Esophagus muscularis mucosa (tissue), 4 donors: ENCODE measurements around the gene ENDOD1. TPM values are rescaled to one million over a fixed set of nuclear protein-coding genes. Genes with fewer than 3 reads are reported as not detected.

Experiments
- DNase-seq: peaks from one replicate; pipeline ENCODE4 v3.0.0-alpha.2; 2017; ENCODE audit errors: extremely low spot score
- H3K27ac ChIP-seq, 4 donors: fragments of 200-600 bp; sonication (generic); replicated peaks in 1 of 4; 1 replicate in 3 of 4; 2 replicates in 1 of 4; pipeline ENCODE4 v1.5.1; 2016 to 2019; ENCODE audit warnings: mild to moderate bottlenecking in 1 of 4
- H3K27me3 ChIP-seq, 4 donors: fragments of 200-600 bp; sonication (generic); one replicate each; pipeline versions ENCODE4 v1.5.1 to v1.6.0; 2016 to 2019
- H3K36me3 ChIP-seq, 4 donors: fragments of 200-600 bp; sonication (generic); one replicate each; pipeline ENCODE4 v1.5.1; 2016 to 2019
- H3K4me1 ChIP-seq, 4 donors: fragments of 200-600 bp; sonication (generic); one replicate each; pipeline ENCODE4 v1.5.1; 2016 to 2019
- H3K4me3 ChIP-seq, 4 donors: fragments of 200-600 bp; sonication (generic); 1 replicate in 2 of 4; 2 replicates in 2 of 4; pipeline ENCODE4 v1.5.1; 2016 to 2019; ENCODE audit warnings: mild to moderate bottlenecking in 4 of 4, moderate library complexity in 1 of 4
- H3K9me3 ChIP-seq, 4 donors: fragments of 200-600 bp; sonication (generic); 1 replicate in 3 of 4; 2 replicates in 1 of 4; pipeline ENCODE4 v1.5.1; 2016 to 2019
- EP300 ChIP-seq: sonication (generic); formaldehyde crosslinking; IDR thresholded peaks from one replicate; pipeline ENCODE4 v1.6.1; 2017; ENCODE audit warnings: antibody characterized with exemption
- POLR2A ChIP-seq: fragments of 450-650 bp; IDR thresholded peaks from one replicate; pipeline ENCODE4 v1.6.1; 2017; ENCODE audit warnings: antibody characterized with exemption, moderate library complexity, mild to moderate bottlenecking, low read depth
- POLR2AphosphoS5 ChIP-seq, 2 donors: sonication (generic); formaldehyde crosslinking; IDR thresholded peaks; one replicate each; pipeline ENCODE4 v1.6.1; 2017; ENCODE audit warnings: antibody characterized with exemption in 2 of 2
- WGBS: methylation state at CpG from one replicate; pipeline ENCODE4 v1.1.5; 2018; 5-methylcytosine and 5-hydroxymethylcytosine counted together
- intact Hi-C: fragments of 100-400 bp; cut with DNase I; formaldehyde crosslinking; loops from one replicate; pipeline ENCODE4 v1.15.1; 2023
- total RNA-seq, 4 donors: library from RNA; depleted of rRNA; stranded (reverse); fragments of >200 nt; gene quantifications; one replicate each; pipeline versions ENCODE4 v1.1.0 to v1.2.1, GENCODE V29; 2016
- TF ChIP-seq, protein P1 (sequence below), 3 experiments: fragments of 200-600 bp in 2 of 3; fragments of 450-650 bp in 1 of 3; sonication (generic) in 2 of 3; IDR thresholded peaks; one replicate each; pipeline ENCODE4 v1.5.1; 2017 to 2019; ENCODE audit warnings: antibody characterized with exemption in 3 of 3, mild to moderate bottlenecking in 2 of 3, moderate library complexity in 1 of 3

The ENDOD1 gene
- total RNA-seq, 4 donors from 2014 or later: 37.6 to 43.2 (median 41.0) TPM

DNA sequence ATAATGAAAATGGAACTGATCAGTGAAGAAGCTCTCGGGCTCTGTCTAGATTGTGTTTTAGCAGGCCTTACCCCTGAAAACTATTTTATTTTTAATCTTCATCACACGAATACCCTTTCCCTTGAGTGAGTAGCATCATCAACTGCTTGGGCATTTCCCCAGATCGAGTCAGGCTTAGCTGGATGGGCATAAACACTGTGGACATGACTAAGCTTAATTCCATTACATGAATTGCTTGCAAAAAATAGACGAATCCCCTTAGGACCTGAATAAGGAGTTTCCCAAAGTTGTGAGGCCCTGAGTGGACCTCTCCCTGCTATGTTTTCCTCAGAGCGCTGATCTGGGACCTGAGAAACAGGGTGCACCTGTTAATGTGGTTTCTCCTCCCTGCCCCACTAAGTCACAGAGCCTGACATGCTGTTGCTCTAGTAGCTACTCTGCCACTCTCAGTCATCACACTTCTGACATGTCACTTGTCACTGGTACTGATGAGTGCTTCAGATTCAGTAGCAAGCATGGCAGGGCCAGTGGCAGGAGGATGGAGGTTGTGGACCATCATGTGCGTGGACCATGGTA lies 53.5 kb downstream of the ENDOD1 start:
- Histone ChIP-seq H3K4me3 (no peak overlapping the region), H3K36me3 (no peaks in the 10 kb centered on the region), H3K9me3 (no peaks in the 10 kb centered on the region), H3K4me1 (peaks cover 11 to 14% (median 13%) of the 10 kb centered on the region in 4 donors), H3K27me3 (no peaks in the 10 kb centered on the region), H3K27ac (no peak overlapping the region)
- 79% methylated on average over 6 of the region's 6 CpGs for WGBS
- no peak for DNase-seq
- TF ChIP-seq POLR2AphosphoS5 (IDR thresholded peaks at IDR 0.05) (no peak), EP300 (no peak), POLR2A (no peak)
- TF ChIP-seq, protein P1, sequence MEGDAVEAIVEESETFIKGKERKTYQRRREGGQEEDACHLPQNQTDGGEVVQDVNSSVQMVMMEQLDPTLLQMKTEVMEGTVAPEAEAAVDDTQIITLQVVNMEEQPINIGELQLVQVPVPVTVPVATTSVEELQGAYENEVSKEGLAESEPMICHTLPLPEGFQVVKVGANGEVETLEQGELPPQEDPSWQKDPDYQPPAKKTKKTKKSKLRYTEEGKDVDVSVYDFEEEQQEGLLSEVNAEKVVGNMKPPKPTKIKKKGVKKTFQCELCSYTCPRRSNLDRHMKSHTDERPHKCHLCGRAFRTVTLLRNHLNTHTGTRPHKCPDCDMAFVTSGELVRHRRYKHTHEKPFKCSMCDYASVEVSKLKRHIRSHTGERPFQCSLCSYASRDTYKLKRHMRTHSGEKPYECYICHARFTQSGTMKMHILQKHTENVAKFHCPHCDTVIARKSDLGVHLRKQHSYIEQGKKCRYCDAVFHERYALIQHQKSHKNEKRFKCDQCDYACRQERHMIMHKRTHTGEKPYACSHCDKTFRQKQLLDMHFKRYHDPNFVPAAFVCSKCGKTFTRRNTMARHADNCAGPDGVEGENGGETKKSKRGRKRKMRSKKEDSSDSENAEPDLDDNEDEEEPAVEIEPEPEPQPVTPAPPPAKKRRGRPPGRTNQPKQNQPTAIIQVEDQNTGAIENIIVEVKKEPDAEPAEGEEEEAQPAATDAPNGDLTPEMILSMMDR (IDR thresholded peaks at IDR 0.05): no peak
- intact Hi-C loops: loop anchor here (10.0 kb wide), 1 partner anchor 518 kb away; no protein-coding TSS in a partner anchor

DNA sequence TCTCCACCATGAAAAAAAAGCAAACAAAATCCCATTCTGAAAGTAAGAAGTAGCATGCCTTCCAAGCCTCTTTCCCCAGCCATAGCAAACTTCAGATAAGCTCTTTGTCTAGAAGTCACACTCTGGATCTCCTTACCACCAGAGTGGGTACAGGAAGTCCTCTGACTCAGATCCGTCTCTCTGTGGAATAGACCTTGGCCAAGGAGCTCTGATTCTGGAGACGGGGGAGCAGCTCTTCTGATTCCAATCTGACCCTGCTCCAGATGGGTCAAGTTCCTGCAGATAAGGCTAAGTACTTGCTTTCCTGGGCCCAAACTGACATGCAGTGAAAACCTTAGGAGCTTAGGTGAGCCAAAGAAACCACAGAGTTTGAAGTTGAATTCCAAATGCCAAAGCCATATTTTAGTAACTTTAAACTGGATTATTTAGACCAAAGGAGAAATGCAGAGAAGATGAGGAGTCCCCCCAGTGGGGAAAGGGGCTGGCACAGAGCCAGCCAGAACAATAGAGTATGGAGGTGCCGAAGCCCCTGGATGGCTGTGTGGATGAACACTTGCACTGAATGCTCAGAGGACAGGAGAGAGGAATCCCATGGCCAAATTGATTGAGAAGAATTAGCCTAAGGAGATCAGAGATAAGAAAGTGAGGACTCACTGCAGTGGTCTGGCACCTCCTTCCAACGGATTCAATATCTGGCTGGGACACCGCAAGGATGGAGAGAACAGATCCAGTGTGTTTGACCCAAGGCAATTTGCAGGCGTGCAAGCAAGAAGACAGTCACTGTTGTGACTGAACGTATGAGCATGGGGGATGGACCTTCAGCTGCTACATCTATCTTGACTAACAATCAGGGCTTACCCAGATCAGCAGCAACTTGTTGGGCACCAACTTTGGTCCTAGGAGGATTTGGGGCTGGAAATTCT lies 54.9 kb downstream of the ENDOD1 start:
- intact Hi-C loops: loop anchor here (5.0 to 10.0 kb wide), 2 partner anchors 57 to 520 kb away; partner anchors contain the start of gene ENDOD1
- Histone ChIP-seq H3K4me1 (peaks cover 19 to 26% (median 23%) of the 10 kb centered on the region in 4 donors), H3K27me3 (no peaks in the 10 kb centered on the region), H3K4me3 (no peak overlapping the region), H3K36me3 (no peaks in the 10 kb centered on the region), H3K27ac (no peak overlapping the region), H3K9me3 (no peaks in the 10 kb centered on the region)
- TF ChIP-seq POLR2A (no peak), POLR2AphosphoS5 (IDR thresholded peaks at IDR 0.05) (no peak), EP300 (no peak)
- TF ChIP-seq, protein P1 (IDR thresholded peaks at IDR 0.05): no peak
- DNase-seq: no peak
- WGBS: 95% methylated on average over 7 of the region's 7 CpGs

DNA sequence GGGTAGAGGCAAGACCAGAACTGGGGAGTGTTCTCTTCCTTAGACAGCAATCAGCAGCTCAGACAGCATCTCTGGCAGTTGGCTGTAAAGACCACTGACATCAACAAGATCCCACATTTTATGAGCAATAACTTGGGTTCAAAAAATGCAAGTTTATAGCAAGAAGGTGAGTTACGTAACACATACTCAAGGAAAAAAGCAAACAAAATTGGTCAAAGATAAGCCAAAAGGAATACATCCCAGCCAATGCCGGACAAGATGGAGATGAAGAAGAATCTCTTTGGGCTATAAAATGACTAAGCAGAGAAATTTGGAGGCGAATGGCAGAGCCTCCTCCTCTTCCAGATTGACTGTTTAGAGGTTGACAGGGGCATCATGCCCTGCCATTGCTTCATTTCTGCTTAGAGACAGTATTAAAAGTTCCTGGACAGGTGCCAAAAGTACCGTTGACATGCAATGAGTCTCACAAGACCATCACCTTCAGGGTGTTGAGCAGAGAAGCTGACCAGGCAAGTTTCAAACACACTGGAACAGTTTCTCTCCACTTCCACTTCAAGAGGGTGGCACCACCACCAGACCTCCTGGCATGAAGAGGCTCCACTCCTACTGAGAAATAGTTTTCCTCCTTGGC lies 55.9 kb downstream of the ENDOD1 start:
- Histone ChIP-seq H3K4me3 (no peak overlapping the region), H3K9me3 (no peaks in the 10 kb centered on the region), H3K4me1 (peaks cover 24 to 33% (median 31%) of the 10 kb centered on the region in 4 donors), H3K27ac (no peak overlapping the region), H3K27me3 (no peaks in the 10 kb centered on the region), H3K36me3 (no peaks in the 10 kb centered on the region)
- 80% methylated on average over 4 of the region's 4 CpGs for WGBS
- intact Hi-C loops: loop anchor here (5.0 to 10.0 kb wide), 2 partner anchors 58 to 521 kb away; partner anchors contain the start of gene ENDOD1
- no peak for TF ChIP-seq POLR2A
- TF ChIP-seq, protein P1 (IDR thresholded peaks at IDR 0.05): no peak
- TF ChIP-seq EP300: no peak
- TF ChIP-seq POLR2AphosphoS5 (IDR thresholded peaks at IDR 0.05): no peak
- no peak for DNase-seq

DNA sequence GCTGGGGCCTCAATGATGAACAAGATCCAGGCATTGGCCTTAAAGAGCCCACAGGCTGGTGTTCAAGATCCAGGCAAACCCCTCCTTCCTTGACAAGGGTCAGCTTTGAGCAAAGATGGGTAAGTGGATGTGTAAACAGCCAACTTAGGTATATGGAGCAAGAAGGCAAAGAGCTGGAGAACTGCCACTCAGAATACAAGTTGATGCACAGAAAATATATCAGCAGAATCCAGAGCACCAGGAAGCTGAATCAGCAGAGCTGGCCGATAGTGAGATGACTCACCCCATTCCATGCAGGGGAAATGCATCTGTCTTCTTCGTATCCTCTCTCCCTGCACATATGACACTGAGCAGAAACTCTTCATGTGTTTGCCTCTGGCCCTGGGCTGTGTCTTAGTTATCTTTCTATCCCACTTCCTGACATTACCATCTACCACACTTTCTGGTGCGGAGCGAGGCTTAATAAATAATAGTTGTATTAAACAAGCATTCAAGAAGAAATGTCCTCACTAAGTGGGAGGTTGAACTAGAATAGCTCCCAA lies 57.8 kb downstream of the ENDOD1 start:
- intact Hi-C loops: loop anchor here (5.0 to 10.0 kb wide), 2 partner anchors 60 to 523 kb away; partner anchors contain the start of gene ENDOD1
- 16% methylated on average over 4 of the region's 4 CpGs for WGBS
- Histone ChIP-seq H3K4me1 (peaks cover 29 to 49% (median 45%) of the 10 kb centered on the region in 4 donors), H3K36me3 (no peaks in the 10 kb centered on the region), H3K9me3 (no peaks in the 10 kb centered on the region), H3K27me3 (no peaks in the 10 kb centered on the region), H3K27ac (peak overlapping the region in 3 of 4 donors; percentile 21 to 88 (median 84)), H3K4me3 (no peak overlapping the region)
- peak; percentile 43 to 46 for TF ChIP-seq POLR2AphosphoS5 (IDR thresholded peaks at IDR 0.05)
- no peak for TF ChIP-seq POLR2A
- TF ChIP-seq EP300: no peak
- no peak for DNase-seq
